ENCODE results near the gene TRAM2. TPM values are rescaled to one million over a fixed set of nuclear protein-coding genes. Genes with fewer than 3 reads are reported as not detected.

TRAM2 gene
- total RNA-seq, 1 experiment from 2014 or later: 21.2 TPM

- Mint-ChIP-seq H3K9me3 (no peaks in the 10 kb centered on the region), H3K4me3 (no peak overlapping the region), H3K36me3 (ENCODE audit: insufficient read depth in 1 of 3, low read depth in 3 of 3) (peaks cover 0 to 2% (median 0%) of the 10 kb centered on the region in 3 experiments; a peak in 1 of 7 replicates), H3K27me3 (ENCODE audit: low read depth) (no peaks in the 10 kb centered on the region), H3K27ac (no peak overlapping the region), H3K4me1 (peaks cover 6 to 21% of the 10 kb centered on the region in 2 experiments)
- no peak overlapping the region for H3K4me2 ChIP-seq (ENCODE audit: insufficient read depth, insufficient read length, low read length)
- H2AK5ac ChIP-seq (ENCODE audit: insufficient read length, low read length): no peak overlapping the region
- H2BK5ac ChIP-seq (ENCODE audit: insufficient read length, low read length): no peak overlapping the region
- no peak for TF ChIP-seq CTCF (conservative IDR thresholded peaks at IDR 0.05)
- H2BK120ac ChIP-seq (ENCODE audit: low read depth, low read length, poor library complexity, severe bottlenecking): no peak overlapping the region
- no peak overlapping the region for H4K91ac ChIP-seq (ENCODE audit: insufficient read length, low read depth, low read length)
- H3K4ac ChIP-seq (ENCODE audit: low read depth, low read length): no peak overlapping the region
- no peak overlapping the region for H3K56ac ChIP-seq (ENCODE audit: insufficient read length, low read depth, low read length)
- H4K20me1 ChIP-seq (ENCODE audit: control insufficient read depth, insufficient read depth, insufficient read length): no peaks in the 10 kb centered on the region
- no peak overlapping the region for H4K8ac ChIP-seq (replicated peaks; ENCODE audit: insufficient read length, low read depth, low read length)
- H4K5ac ChIP-seq (ENCODE audit: insufficient read length, low read depth, low read length): no peak overlapping the region
- no peak overlapping the region for H2BK20ac ChIP-seq (ENCODE audit: low read depth, low read length, poor library complexity, severe bottlenecking)
- H3K4me1 ChIP-seq (ENCODE audit: insufficient read depth, low read length): no peaks in the 10 kb centered on the region; the same call in 1 of the 2 replicates
- no peaks in the 10 kb centered on the region for H3K27me3 ChIP-seq (ENCODE audit: insufficient read depth, low read length)
- WGBS (ENCODE audit: extremely low coverage, insufficient read length, low lambda C conversion rate): no CpG with 5 or more reads among the region's 7 CpGs
- H3K14ac ChIP-seq (ENCODE audit: insufficient read depth, low read length): no peak overlapping the region
- H3K79me1 ChIP-seq (ENCODE audit: insufficient read depth, low read depth, low read length, poor library complexity, severe bottlenecking): no peaks in the 10 kb centered on the region
- H3K9ac ChIP-seq (ENCODE audit: extremely low read depth, insufficient read length, low read length): no peak overlapping the region
- H3K79me2 ChIP-seq (ENCODE audit: insufficient read depth, low read length): no peaks in the 10 kb centered on the region
- no peak overlapping the region for H3K23ac ChIP-seq (ENCODE audit: insufficient read length, low read depth, low read length)
- no peaks in the 10 kb centered on the region for H3K23me2 ChIP-seq (ENCODE audit: insufficient read length, low read depth, low read length, poor library complexity, severe bottlenecking)
- H2BK15ac ChIP-seq (ENCODE audit: low read depth, low read length): no peak overlapping the region
- no peaks in the 10 kb centered on the region for H3K9me3 ChIP-seq (ENCODE audit: control insufficient read depth, low read depth, low read length)
- no peak overlapping the region for H3T11ph ChIP-seq (ENCODE audit: low read length)
- no peak overlapping the region for H2AFZ ChIP-seq (ENCODE audit: low read length)
- H2BK12ac ChIP-seq (ENCODE audit: insufficient read length, low read depth, low read length): no peak overlapping the region
- no peak for DNase-seq
- no peak overlapping the region for H3K27ac ChIP-seq (ENCODE audit: insufficient read length, low read depth, low read length)
- H3K18ac ChIP-seq (ENCODE audit: insufficient read length, low read depth, low read length): no peak overlapping the region
Observed at GRCh38 chr6:52527436-52527835, 49.4 kb downstream of the TRAM2 start.

Data from H9 (cell line).